Activated B cell treated with CpG ODN at 0.5 μM for 24 hours (primary cell): ENCODE data around the gene CCT5. TPM values are rescaled to one million over a fixed set of nuclear protein-coding genes. Genes with fewer than 3 reads are reported as not detected.

Experiments used
- ATAC-seq: fragments of 200-7000 bp; cut with Tn5 transposase; one replicate; pipeline ENCODE4 v1.10.0; 2021; ENCODE audit warnings: low read depth, mild to moderate bottlenecking, moderate library complexity
- CTCF ChIA-PET: fragments of 350-600 bp; sonication (Branson Sonifier 250); formaldehyde crosslinking; loops from one replicate; lab custom pipeline; 2021; ENCODE audit warnings: antibody characterized with exemption; lab: Charles Lee
- POLR2A ChIA-PET: fragments of 350-600 bp; sonication (Branson Sonifier 250); formaldehyde crosslinking; loops from one replicate; lab custom pipeline; 2021; ENCODE audit warnings: antibody characterized with exemption; lab: Charles Lee
- DNase-seq: peaks from one replicate; pipeline ENCODE4 v3.0.0; 2022
- H3K27ac Mint-ChIP-seq: one replicate; pipeline ENCODE4 v1.8.0; 2020; ENCODE audit warnings: mixed read lengths
- H3K27me3 Mint-ChIP-seq: one replicate; pipeline ENCODE4 v1.8.0; 2021; ENCODE audit warnings: mixed read lengths
- H3K36me3 Mint-ChIP-seq: one replicate; pipeline ENCODE4 v1.8.0; 2021; ENCODE audit warnings: low read depth, mixed read lengths
- H3K4me1 Mint-ChIP-seq: one replicate; pipeline ENCODE4 v1.8.0; 2021; ENCODE audit warnings: mixed read lengths
- H3K4me3 Mint-ChIP-seq: one replicate; pipeline ENCODE4 v1.8.0; 2020; ENCODE audit warnings: mild to moderate bottlenecking, mixed read lengths
- H3K9me3 Mint-ChIP-seq: one replicate; pipeline ENCODE4 v1.8.0; 2020; ENCODE audit warnings: mixed read lengths
- intact Hi-C: fragments of 100-400 bp; cut with micrococcal nuclease; formaldehyde crosslinking; loops from one replicate; pipeline ENCODE4 v1.15.1; 2024
- total RNA-seq: library from RNA; stranded (reverse); gene quantifications from 2 replicates; pipeline ENCODE4 v1.2.3, GENCODE V29; 2022
- TF ChIP-seq, protein P1 (sequence below): fragments of 200-600 bp; IDR thresholded peaks from one replicate; pipeline ENCODE4 v1.8.0; 2022; ENCODE audit warnings: antibody characterized with exemption, mild to moderate bottlenecking

CCT5 gene
- 203 and 213 TPM in 2 replicates for total RNA-seq

GRCh38 chr5:10249948-10250805 is at the start of gene CCT5:
Gene CCT5 (plus strand): TSS chr5:10250280. CDS start chr5:10250341, 61 bp downstream.
- no peaks in the 10 kb centered on the region for H3K9me3 Mint-ChIP-seq
- H3K27me3 Mint-ChIP-seq: no peaks in the 10 kb centered on the region
- ChIA-PET POLR2A (interaction anchor here (0.6 to 4.1 kb wide), 14 partner anchors 9 to 435 kb away, joined by 3 to 69 read pairs (median 5); partner anchors contain the start of genes ANKRD33B, MARCHF6 and ROPN1L), CTCF (interaction anchor here (0.9 to 1.4 kb wide), 2 partner anchors 34 to 114 kb away, joined by 3 to 4 read pairs; no protein-coding TSS in a partner anchor)
- H3K27ac Mint-ChIP-seq: peak within 1 kb of the TSS; percentile 99
- DNase-seq (peak; percentile 80), ATAC-seq (peak; percentile 80)
- H3K4me1 Mint-ChIP-seq: peaks cover 52% of the 10 kb centered on the region
- H3K4me3 Mint-ChIP-seq: peak within 1 kb of the TSS; percentile 98
- peaks cover 41% of the 10 kb centered on the region for H3K36me3 Mint-ChIP-seq
- TF ChIP-seq, protein P1, sequence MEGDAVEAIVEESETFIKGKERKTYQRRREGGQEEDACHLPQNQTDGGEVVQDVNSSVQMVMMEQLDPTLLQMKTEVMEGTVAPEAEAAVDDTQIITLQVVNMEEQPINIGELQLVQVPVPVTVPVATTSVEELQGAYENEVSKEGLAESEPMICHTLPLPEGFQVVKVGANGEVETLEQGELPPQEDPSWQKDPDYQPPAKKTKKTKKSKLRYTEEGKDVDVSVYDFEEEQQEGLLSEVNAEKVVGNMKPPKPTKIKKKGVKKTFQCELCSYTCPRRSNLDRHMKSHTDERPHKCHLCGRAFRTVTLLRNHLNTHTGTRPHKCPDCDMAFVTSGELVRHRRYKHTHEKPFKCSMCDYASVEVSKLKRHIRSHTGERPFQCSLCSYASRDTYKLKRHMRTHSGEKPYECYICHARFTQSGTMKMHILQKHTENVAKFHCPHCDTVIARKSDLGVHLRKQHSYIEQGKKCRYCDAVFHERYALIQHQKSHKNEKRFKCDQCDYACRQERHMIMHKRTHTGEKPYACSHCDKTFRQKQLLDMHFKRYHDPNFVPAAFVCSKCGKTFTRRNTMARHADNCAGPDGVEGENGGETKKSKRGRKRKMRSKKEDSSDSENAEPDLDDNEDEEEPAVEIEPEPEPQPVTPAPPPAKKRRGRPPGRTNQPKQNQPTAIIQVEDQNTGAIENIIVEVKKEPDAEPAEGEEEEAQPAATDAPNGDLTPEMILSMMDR: no peak
- intact Hi-C loops: loop anchor here (1.0 to 2.0 kb wide), 4 partner anchors 103 to 511 kb away; partner anchors contain the start of genes ANKRD33B, DAP and MARCHF6

DNA sequence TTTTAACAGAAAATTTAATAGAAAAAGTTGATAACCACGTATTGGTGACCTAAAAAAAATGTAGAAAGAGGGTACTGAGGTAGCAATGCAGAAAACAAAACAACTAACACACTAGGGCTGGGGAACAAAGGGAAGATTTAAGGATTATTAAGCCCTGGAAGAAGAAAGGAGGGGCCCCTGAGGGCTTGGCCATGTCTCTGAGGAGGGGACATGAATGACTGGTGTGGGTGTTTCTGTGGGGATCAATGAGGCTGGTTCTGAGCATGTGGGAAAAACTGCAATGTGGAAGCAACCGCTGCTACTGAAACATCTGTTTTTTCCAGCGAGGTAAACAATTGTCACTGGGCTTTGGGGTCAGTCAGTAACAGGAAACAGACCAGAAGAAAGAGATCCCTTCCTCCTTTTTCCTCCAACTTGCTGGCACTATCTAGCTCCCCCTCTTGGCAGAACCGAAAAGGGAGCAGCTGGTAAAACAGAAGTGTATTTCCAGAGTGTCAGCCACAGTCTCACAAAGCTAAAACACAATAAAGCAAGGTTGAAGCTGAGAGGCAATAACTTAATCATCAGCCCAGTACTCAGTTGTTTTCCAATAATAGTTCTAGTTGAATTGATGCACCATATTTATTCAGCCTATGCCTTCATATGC is 48.7 kb upstream of the CCT5 start:
- ChIA-PET CTCF (no interaction called here), POLR2A (no interaction called here)
- Mint-ChIP-seq H3K27me3 (no peaks in the 10 kb centered on the region), H3K9me3 (peaks cover 7% of the 10 kb centered on the region), H3K4me1 (no peaks in the 10 kb centered on the region), H3K36me3 (peaks cover 2% of the 10 kb centered on the region), H3K27ac (no peak overlapping the region), H3K4me3 (no peak overlapping the region)
- DNase-seq: no peak
- ATAC-seq: no peak
- intact Hi-C loops: no loop called here
- TF ChIP-seq, protein P1: no peak

DNA sequence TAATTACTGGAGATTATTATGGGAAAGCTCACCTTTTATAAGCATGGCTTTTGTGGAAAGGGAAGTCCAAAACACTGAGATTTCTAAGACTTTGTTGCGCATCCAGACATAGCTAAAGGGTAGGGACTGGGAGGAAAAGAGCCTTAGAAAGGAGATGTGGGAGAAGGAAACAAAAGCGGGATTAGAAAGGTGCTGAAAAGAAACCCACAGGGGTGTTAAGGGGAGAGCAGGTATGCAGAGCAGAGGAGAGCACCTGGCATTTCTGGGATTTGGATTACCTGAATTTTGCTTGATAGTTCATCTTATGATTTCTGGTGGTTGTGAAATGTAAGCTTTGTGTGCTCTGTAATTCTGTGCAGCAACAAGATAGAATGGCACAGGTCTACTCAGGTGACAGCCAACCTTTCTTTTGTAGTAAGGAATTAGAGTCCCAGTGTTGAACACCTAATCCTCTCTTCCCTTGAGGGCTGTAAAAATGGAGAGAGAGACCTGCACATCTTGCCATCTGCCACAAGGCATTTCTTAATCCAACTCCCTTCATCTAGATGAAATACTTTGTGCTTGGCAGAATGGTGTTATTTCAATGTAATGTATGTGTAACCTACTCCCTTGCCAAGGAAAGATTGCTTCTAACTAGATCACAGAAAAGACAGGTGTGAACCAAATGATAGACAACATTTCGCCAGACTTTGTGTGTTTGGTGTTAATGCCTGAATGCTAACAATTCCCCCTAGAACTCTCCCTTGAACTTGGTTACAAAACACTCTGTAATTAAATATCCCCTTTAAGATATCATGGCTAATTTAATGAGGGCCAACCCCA is 47.8 kb upstream of the CCT5 start:
- CTCF ChIA-PET: no interaction called here
- no peak for ATAC-seq
- H3K27ac Mint-ChIP-seq: no peak overlapping the region

GRCh38 chr5:10209004-10209403 is 41.1 kb upstream of the CCT5 start:
- no peaks in the 10 kb centered on the region for H3K9me3 Mint-ChIP-seq
- POLR2A ChIA-PET: no interaction called here
- intact Hi-C loops: no loop called here
- no peak for DNase-seq
- H3K27ac Mint-ChIP-seq: no peak overlapping the region
- CTCF ChIA-PET: no interaction called here
- no peaks in the 10 kb centered on the region for H3K4me1 Mint-ChIP-seq
- no peak overlapping the region for H3K4me3 Mint-ChIP-seq
- H3K36me3 Mint-ChIP-seq: no peaks in the 10 kb centered on the region
- no peak for ATAC-seq
- H3K27me3 Mint-ChIP-seq: no peaks in the 10 kb centered on the region
- TF ChIP-seq, protein P1: no peak

More for the DNA sequence above, 47.8 kb upstream of the CCT5 start:
- POLR2A ChIA-PET: no interaction called here
- peaks cover 2% of the 10 kb centered on the region for H3K36me3 Mint-ChIP-seq
- TF ChIP-seq, protein P1: no peak
- H3K4me3 Mint-ChIP-seq: no peak overlapping the region
- intact Hi-C loops: no loop called here
- no peaks in the 10 kb centered on the region for H3K27me3 Mint-ChIP-seq
- no peaks in the 10 kb centered on the region for H3K4me1 Mint-ChIP-seq
- no peak for DNase-seq
- H3K9me3 Mint-ChIP-seq: peaks cover 7% of the 10 kb centered on the region
